Vagina (tissue), 2 donors: ENCODE measurements around the gene TSPYL4. TPM values are rescaled to one million over a fixed set of nuclear protein-coding genes. Genes with fewer than 3 reads are reported as not detected.
A peak's percentile ranks its signal among the peaks of the same experiment; 100 is the strongest.

Source experiments
- DNase-seq, 2 donors: peaks; one replicate each; pipeline ENCODE4 v3.0.0-alpha.2; 2017; ENCODE audit errors: extremely low spot score in 2 of 2
- H3K27ac ChIP-seq: fragments of 200-600 bp; sonication (generic); one replicate; pipeline ENCODE4 v1.5.1; 2019
- H3K27me3 ChIP-seq: fragments of 200-600 bp; sonication (generic); one replicate; pipeline ENCODE4 v1.5.1; 2019
- H3K36me3 ChIP-seq, 2 donors: fragments of 200-600 bp; sonication (generic); one replicate each; pipeline ENCODE4 v1.5.1; 2017 to 2019
- H3K4me1 ChIP-seq: fragments of 200-600 bp; sonication (generic); one replicate; pipeline ENCODE4 v1.5.1; 2019
- H3K4me3 ChIP-seq, 2 donors: fragments of 200-600 bp; sonication (generic); 1 replicate in 1 of 2; 2 replicates in 1 of 2; pipeline ENCODE4 v1.5.1; 2016 to 2019
- H3K9me3 ChIP-seq: fragments of 200-600 bp; sonication (generic); one replicate; pipeline ENCODE4 v1.5.1; 2019
- CTCF ChIP-seq, 3 experiments: fragments of 450-650 bp in 2 of 3; fragments of 200-600 bp in 1 of 3; sonication (generic) in 1 of 3; IDR thresholded peaks; one replicate each; pipeline ENCODE4 v1.5.1; 2017 to 2019; ENCODE audit warnings: antibody characterized with exemption in 3 of 3, mild to moderate bottlenecking in 2 of 3, moderate library complexity in 2 of 3
- POLR2A ChIP-seq, 2 donors: fragments of 450-650 bp; IDR thresholded peaks; one replicate each; pipeline ENCODE4 v1.6.1; 2017; ENCODE audit warnings: antibody characterized with exemption in 2 of 2, mild to moderate bottlenecking in 2 of 2, moderate library complexity in 2 of 2
- POLR2AphosphoS5 ChIP-seq, 2 donors: sonication (generic); formaldehyde crosslinking; IDR thresholded peaks; one replicate each; pipeline ENCODE4 v1.9.0; 2017; ENCODE audit warnings: antibody characterized with exemption in 2 of 2, mild to moderate bottlenecking in 2 of 2, low read depth in 1 of 2; ENCODE audit not compliant: insufficient read depth in 1 of 2
- intact Hi-C: fragments of 100-400 bp; cut with DNase I; formaldehyde crosslinking; loops from one replicate; pipeline ENCODE4 v1.15.1; 2023
- total RNA-seq: library from RNA; depleted of rRNA; stranded (reverse); fragments of >200 nt; gene quantifications from one replicate; pipeline ENCODE4 v1.2.3, GENCODE V29; 2016

TSPYL4 gene
- total RNA-seq, 1 donor from 2014 or later, result 11.8 TPM

GRCh38 chr6:116277124-116277523 is 23.2 kb upstream of the TSPYL4 start:
- TF ChIP-seq CTCF (IDR thresholded peaks at IDR 0.05) (no peak), POLR2AphosphoS5 (IDR thresholded peaks at IDR 0.05; ENCODE audit: insufficient read depth in 1 of 2, low read depth in 1 of 2) (no peak), POLR2A (IDR thresholded peaks at IDR 0.05) (no peak)
- intact Hi-C loops, result no loop called here
- no peak for DNase-seq
- H3K4me3 ChIP-seq, result peak overlapping the region; percentile 73 to 95
- peak overlapping the region; percentile 36 for H3K27ac ChIP-seq
- H3K9me3 ChIP-seq, result no peaks in the 10 kb centered on the region
- peaks cover 0 to 17% of the 10 kb centered on the region in 2 donors for H3K36me3 ChIP-seq
- peaks cover 64% of the 10 kb centered on the region for H3K4me1 ChIP-seq
- no peaks in the 10 kb centered on the region for H3K27me3 ChIP-seq

GRCh38 chr6:116271149-116271708 is 17.4 kb upstream of the TSPYL4 start:
- Histone ChIP-seq H3K36me3 (peaks cover 0 to 17% of the 10 kb centered on the region in 2 donors), H3K9me3 (no peaks in the 10 kb centered on the region), H3K27ac (no peak overlapping the region), H3K27me3 (no peaks in the 10 kb centered on the region), H3K4me3 (no peak overlapping the region), H3K4me1 (peaks cover 25% of the 10 kb centered on the region)
- intact Hi-C loops, result no loop called here
- no peak for TF ChIP-seq POLR2AphosphoS5 (IDR thresholded peaks at IDR 0.05; ENCODE audit: insufficient read depth in 1 of 2, low read depth in 1 of 2)
- DNase-seq, result no peak

- H3K9me3 ChIP-seq, result no peaks in the 10 kb centered on the region
- peaks cover 7% of the 10 kb centered on the region for H3K4me1 ChIP-seq
- intact Hi-C loops, result no loop called here
- peaks cover 0 to 8% of the 10 kb centered on the region in 2 donors for H3K36me3 ChIP-seq
- H3K4me3 ChIP-seq, result no peak overlapping the region
- no peak for DNase-seq
- TF ChIP-seq CTCF (IDR thresholded peaks at IDR 0.05) (peak; percentile 56 to 83 (median 64)), POLR2A (IDR thresholded peaks at IDR 0.05) (no peak), POLR2AphosphoS5 (IDR thresholded peaks at IDR 0.05; ENCODE audit: insufficient read depth in 1 of 2, low read depth in 1 of 2) (no peak)
- H3K27me3 ChIP-seq, result no peaks in the 10 kb centered on the region
- H3K27ac ChIP-seq, result no peak overlapping the region
Observed at GRCh38 chr6:116268589-116269293, 14.9 kb upstream of the TSPYL4 start.

- H3K27ac ChIP-seq, result no peak overlapping the region
- intact Hi-C loops, result no loop called here
Observed at GRCh38 chr6:116267836-116268588, 14.1 kb upstream of the TSPYL4 start.

More at GRCh38 chr6:116267836-116268588, 14.1 kb upstream of the TSPYL4 start:
- Histone ChIP-seq H3K27me3 (no peaks in the 10 kb centered on the region), H3K36me3 (peaks cover 0 to 3% of the 10 kb centered on the region in 2 donors), H3K4me3 (no peak overlapping the region), H3K4me1 (peaks cover 7% of the 10 kb centered on the region), H3K9me3 (no peaks in the 10 kb centered on the region)
- TF ChIP-seq POLR2AphosphoS5 (IDR thresholded peaks at IDR 0.05; ENCODE audit: insufficient read depth in 1 of 2, low read depth in 1 of 2), result no peak
- TF ChIP-seq CTCF (IDR thresholded peaks at IDR 0.05), result no peak
- no peak for TF ChIP-seq POLR2A (IDR thresholded peaks at IDR 0.05)
- DNase-seq, result no peak
